Neural crest cell (in vitro differentiated cells): ENCODE results near the gene SHISA9. TPM values are rescaled to one million over a fixed set of nuclear protein-coding genes. Genes with fewer than 3 reads are reported as not detected.

ENCODE experiments used
- DNase-seq: peaks from one replicate; pipeline ENCODE4 v3.0.0; 2021; ENCODE audit warnings: low read depth, mixed read lengths, low spot score
- H3K27ac Mint-ChIP-seq: one replicate; pipeline ENCODE4 v1.8.0; 2021; ENCODE audit warnings: mild to moderate bottlenecking, mixed read lengths; ENCODE audit not compliant: unreplicated experiment
- H3K27me3 Mint-ChIP-seq: 2 replicates; pipeline ENCODE4 v1.8.0; 2021; ENCODE audit warnings: low read depth, mild to moderate bottlenecking, mixed read lengths
- H3K36me3 Mint-ChIP-seq: 2 replicates; pipeline ENCODE4 v1.8.0; 2021; ENCODE audit warnings: low read depth, mild to moderate bottlenecking, mixed read lengths
- H3K4me1 Mint-ChIP-seq: 2 replicates; pipeline ENCODE4 v1.8.0; 2021; ENCODE audit warnings: mixed read lengths
- H3K4me3 Mint-ChIP-seq: one replicate; pipeline ENCODE4 v1.8.0; 2021; ENCODE audit warnings: mild to moderate bottlenecking, mixed read lengths
- H3K9me3 Mint-ChIP-seq: 2 replicates; pipeline ENCODE4 v1.8.0; 2021; ENCODE audit warnings: mixed read lengths
- total RNA-seq: library from RNA; stranded (reverse); gene quantifications from 2 replicates; pipeline ENCODE4 v1.2.1, GENCODE V29; 2021
- TF ChIP-seq, protein P1 (sequence below): fragments of 200-600 bp; sonication (generic); conservative IDR thresholded peaks from 2 replicates; pipeline ENCODE4 v1.5.0; 2021; ENCODE audit warnings: antibody characterized with exemption, mild to moderate bottlenecking

Gene SHISA9
- total RNA-seq, 1 donor from 2014 or later, result 1.3 TPM

DNA sequence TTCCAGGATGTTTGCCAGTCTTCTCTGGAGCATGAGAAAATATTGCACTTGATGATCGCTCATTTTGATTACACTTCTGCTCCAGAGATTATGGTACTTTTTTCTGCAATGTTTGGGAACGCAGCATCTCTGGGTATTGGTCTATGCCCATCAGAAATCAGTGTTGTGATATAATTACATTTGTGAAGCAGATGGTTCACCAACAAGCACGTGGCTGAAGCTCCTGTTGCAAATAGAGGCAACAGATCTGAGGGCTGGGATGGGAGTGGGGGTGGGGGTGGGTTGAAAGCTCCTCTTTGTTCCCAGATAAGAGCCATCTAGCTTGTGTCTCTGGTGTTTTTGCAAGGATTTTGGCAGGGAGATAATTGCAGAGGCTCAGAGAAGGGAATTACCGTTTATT, 252.3 kb downstream of the SHISA9 start:
- TF ChIP-seq, protein P1, sequence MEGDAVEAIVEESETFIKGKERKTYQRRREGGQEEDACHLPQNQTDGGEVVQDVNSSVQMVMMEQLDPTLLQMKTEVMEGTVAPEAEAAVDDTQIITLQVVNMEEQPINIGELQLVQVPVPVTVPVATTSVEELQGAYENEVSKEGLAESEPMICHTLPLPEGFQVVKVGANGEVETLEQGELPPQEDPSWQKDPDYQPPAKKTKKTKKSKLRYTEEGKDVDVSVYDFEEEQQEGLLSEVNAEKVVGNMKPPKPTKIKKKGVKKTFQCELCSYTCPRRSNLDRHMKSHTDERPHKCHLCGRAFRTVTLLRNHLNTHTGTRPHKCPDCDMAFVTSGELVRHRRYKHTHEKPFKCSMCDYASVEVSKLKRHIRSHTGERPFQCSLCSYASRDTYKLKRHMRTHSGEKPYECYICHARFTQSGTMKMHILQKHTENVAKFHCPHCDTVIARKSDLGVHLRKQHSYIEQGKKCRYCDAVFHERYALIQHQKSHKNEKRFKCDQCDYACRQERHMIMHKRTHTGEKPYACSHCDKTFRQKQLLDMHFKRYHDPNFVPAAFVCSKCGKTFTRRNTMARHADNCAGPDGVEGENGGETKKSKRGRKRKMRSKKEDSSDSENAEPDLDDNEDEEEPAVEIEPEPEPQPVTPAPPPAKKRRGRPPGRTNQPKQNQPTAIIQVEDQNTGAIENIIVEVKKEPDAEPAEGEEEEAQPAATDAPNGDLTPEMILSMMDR, result no peak
- H3K27ac Mint-ChIP-seq, result no peak overlapping the region
- DNase-seq, result no peak
- peaks cover 4% of the 10 kb centered on the region for H3K9me3 Mint-ChIP-seq
- H3K4me1 Mint-ChIP-seq, result peaks cover 8% of the 10 kb centered on the region
- no peak overlapping the region for H3K4me3 Mint-ChIP-seq
- H3K27me3 Mint-ChIP-seq, result no peaks in the 10 kb centered on the region
- no peaks in the 10 kb centered on the region for H3K36me3 Mint-ChIP-seq

DNA sequence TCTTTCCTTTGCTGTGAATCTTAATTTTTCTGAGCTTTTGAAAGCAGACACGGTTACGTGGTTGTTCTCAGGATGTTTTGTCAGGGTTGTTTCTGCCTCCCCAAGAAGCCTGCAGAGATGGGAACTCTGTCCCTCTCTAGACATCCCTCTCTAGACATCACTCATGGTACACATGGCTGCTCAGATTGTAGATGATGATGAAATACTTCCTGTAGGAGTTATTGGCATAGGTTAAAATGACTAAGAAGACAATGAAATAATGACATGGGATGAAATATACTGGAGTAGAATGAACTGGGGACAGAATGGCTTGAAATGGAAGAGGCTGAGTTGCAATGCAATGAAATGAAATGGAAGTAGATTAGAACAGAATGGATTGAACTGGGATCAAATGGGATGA, 253.4 kb downstream of the SHISA9 start:
- H3K27me3 Mint-ChIP-seq, result no peaks in the 10 kb centered on the region
- H3K36me3 Mint-ChIP-seq, result no peaks in the 10 kb centered on the region
- peaks cover 8% of the 10 kb centered on the region for H3K4me1 Mint-ChIP-seq
- no peak overlapping the region for H3K27ac Mint-ChIP-seq
- DNase-seq, result no peak
- TF ChIP-seq, protein P1, result no peak
- H3K4me3 Mint-ChIP-seq, result no peak overlapping the region
- peaks cover 4% of the 10 kb centered on the region for H3K9me3 Mint-ChIP-seq

DNA sequence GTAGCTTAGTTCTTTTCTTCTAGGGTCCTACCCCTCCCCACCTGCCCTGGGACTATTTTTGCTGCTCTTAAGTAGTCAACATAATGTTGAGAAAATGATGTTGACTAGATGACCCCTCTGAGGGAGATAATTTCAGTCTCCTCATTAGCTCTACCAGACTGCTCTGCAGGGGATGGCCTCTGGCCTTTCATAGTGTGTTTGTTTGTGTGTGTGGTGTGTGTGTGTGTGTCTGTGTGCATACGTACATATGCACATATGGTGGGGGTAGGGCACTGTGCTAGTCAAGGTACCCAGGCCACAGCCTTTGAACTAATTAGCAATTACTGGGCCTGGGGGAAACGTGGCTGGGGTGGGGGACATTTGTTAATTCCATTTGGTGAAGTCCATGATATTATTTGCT, 254.0 kb downstream of the SHISA9 start:
- H3K36me3 Mint-ChIP-seq, result no peaks in the 10 kb centered on the region
- no peak for DNase-seq
- H3K4me1 Mint-ChIP-seq, result peaks cover 8% of the 10 kb centered on the region
- no peaks in the 10 kb centered on the region for H3K27me3 Mint-ChIP-seq
- no peak overlapping the region for H3K27ac Mint-ChIP-seq
- no peak overlapping the region for H3K4me3 Mint-ChIP-seq
- TF ChIP-seq, protein P1, result no peak
- peaks cover 4% of the 10 kb centered on the region for H3K9me3 Mint-ChIP-seq

DNA sequence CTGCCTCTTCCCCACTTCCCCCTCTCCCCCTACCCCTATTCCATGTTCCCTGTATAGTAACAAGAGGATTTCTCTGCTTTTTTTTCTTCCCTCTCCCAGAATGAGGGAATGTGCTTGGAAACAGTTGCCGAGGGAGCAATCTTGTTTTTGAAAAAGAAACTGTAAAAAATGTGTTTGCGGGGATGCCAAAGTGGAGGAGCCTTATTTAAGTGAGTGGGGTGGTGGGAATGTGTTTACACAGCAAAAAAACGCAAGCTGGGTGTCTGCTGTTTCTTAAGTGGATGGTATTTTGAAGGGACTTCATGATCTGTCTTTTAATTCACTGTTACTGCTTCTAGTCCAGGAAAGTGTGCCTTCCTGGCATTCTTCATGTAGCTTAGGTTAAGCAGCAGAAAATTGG, 254.4 kb downstream of the SHISA9 start:
- no peaks in the 10 kb centered on the region for H3K27me3 Mint-ChIP-seq
- no peaks in the 10 kb centered on the region for H3K36me3 Mint-ChIP-seq
- TF ChIP-seq, protein P1, result no peak
- no peak overlapping the region for H3K27ac Mint-ChIP-seq
- peaks cover 8% of the 10 kb centered on the region for H3K4me1 Mint-ChIP-seq
- DNase-seq, result no peak
- no peak overlapping the region for H3K4me3 Mint-ChIP-seq
- H3K9me3 Mint-ChIP-seq, result peaks cover 4% of the 10 kb centered on the region

DNA sequence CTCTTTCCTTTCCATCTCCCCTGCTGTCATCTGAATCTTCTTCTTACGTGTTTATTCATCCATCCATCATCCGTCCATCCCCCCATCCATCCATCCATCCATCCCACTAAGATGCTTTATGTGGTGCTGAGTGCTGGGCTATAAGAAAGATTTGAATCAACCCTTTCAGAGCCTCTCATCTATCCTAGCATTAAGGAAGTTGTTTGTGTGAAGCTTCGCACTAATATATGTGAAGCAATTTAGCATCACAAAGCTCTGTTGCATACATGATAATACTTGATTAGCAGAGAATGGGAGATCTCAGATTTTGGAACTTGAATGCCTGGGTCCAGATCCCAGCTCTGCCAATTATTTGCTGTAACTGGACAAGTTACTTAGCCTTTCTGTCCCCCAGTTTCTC, 255.7 kb downstream of the SHISA9 start:
- no peak for DNase-seq
- TF ChIP-seq, protein P1, result no peak
- Mint-ChIP-seq H3K4me3 (no peak overlapping the region), H3K36me3 (no peaks in the 10 kb centered on the region), H3K9me3 (peaks cover 4% of the 10 kb centered on the region), H3K27me3 (peaks cover 5% of the 10 kb centered on the region), H3K4me1 (peaks cover 8% of the 10 kb centered on the region), H3K27ac (no peak overlapping the region)

DNA sequence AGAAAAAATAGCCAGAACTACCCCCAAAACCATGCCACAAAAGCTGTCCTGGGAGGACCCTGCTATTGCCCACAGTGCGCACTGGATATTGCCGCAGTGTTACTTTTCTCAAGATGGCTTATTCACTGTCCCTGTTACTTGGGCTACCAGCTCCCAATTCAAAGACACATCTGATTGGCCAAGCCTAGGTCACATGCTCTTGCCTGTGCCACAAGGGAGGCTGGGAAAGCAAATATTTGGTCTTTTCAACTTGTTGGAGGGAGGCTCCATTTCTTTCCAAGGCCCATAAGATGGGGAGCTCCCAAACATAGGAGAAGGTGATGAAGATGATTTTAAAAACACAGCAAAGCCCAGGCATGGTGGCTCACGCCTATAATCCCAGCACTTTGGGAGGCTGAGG, 257.0 kb downstream of the SHISA9 start:
- TF ChIP-seq, protein P1, result no peak
- H3K4me1 Mint-ChIP-seq, result peaks cover 8% of the 10 kb centered on the region
- H3K4me3 Mint-ChIP-seq, result no peak overlapping the region
- DNase-seq, result no peak
- H3K27ac Mint-ChIP-seq, result no peak overlapping the region
- peaks cover 6% of the 10 kb centered on the region for H3K27me3 Mint-ChIP-seq
- H3K9me3 Mint-ChIP-seq, result peaks cover 4% of the 10 kb centered on the region
- H3K36me3 Mint-ChIP-seq, result no peaks in the 10 kb centered on the region
